ENCODE measurements around the gene GSTP1. TPM values are rescaled to one million over a fixed set of nuclear protein-coding genes. Genes with fewer than 3 reads are reported as not detected.
"Not testable (repeated sequence)": the region's sequence is repeated elsewhere in the genome, so short reads cannot be mapped to it uniquely, and the experiment has no call there.

Gene GSTP1
- polyA plus RNA-seq, 4 donors = 714 to 1,471 (median 1,003) TPM

DNA sequence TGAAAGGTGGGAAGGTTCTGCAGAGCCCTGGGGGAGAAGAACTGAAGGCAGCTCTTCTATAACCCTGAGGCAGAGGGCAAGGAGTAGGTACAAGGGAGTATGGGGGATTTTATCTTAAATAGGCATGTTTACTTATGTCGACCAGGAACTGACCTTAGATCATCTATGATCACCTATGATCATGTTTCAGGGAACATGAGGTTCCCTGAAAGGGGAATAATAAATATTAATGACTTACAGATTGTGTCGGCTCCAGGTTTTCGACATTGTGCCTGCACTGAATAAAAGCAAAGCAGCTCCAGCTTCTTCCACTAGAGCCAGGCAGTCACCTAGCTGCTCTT, 9.9 kb downstream of the GSTP1 start:
- no peak for FAIRE-seq

DNA sequence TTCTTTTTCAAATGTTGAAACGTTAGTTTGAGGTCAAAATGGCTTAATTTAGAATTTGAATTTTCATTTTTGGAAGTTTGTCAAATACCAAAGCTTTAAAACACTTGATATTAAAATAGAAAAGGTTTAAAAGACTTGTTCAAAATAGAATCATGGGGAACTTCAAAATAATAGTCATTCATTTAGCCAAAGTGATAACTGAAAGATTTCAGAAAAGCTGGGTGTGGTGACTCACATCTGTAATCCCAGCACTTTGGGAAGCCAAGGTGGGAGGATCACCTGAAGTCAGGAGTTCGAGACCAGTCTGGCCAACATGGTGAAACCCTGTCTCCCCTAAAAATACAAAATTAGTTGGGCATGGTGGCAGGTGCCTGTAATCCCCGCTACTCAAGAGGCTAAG, 10.9 kb downstream of the GSTP1 start:
- no peaks in the 10 kb centered on the region for H3K27me3 ChIP-seq (ENCODE audit: control insufficient read depth in 3 of 3, insufficient read depth in 3 of 3, low read length in 3 of 3)
- H3K36me3 ChIP-seq (ENCODE audit: control insufficient read depth in 3 of 3, insufficient read depth in 2 of 3, low read depth in 1 of 3, low read length in 3 of 3) = no peaks in the 10 kb centered on the region
- no peak for DNase-seq
- no peak overlapping the region for H3K4me3 ChIP-seq (ENCODE audit: low read depth in 1 of 3, low read length in 3 of 3)
- H3K4me1 ChIP-seq (ENCODE audit: control insufficient read depth in 3 of 3, insufficient read depth in 2 of 3, low read depth in 1 of 3, low read length in 2 of 3) = peaks cover 0 to 16% (median 2%) of the 10 kb centered on the region in 3 donors
- WGBS, 3 donors = 74 to 81% (median 76%) methylated on average over 3 of the region's 3 CpGs
- peaks cover 0 to 5% of the 10 kb centered on the region in 2 donors for H3K9me3 ChIP-seq (ENCODE audit: control insufficient read depth in 2 of 2, insufficient read depth in 1 of 2, low read depth in 1 of 2, low read length in 1 of 2)
- H3K27ac ChIP-seq (ENCODE audit: low read depth in 1 of 3, low read length in 2 of 3) = no peak overlapping the region
- no peak for FAIRE-seq

More for the DNA sequence above, 9.9 kb downstream of the GSTP1 start:
- Histone ChIP-seq H3K27ac (ENCODE audit: low read depth in 1 of 3, low read length in 2 of 3) (peak overlapping the region in 1 of 3 donors; percentile 31), H3K36me3 (ENCODE audit: control insufficient read depth in 3 of 3, insufficient read depth in 2 of 3, low read depth in 1 of 3, low read length in 3 of 3) (peaks cover 0 to 4% (median 0%) of the 10 kb centered on the region in 3 donors), H3K4me1 (ENCODE audit: control insufficient read depth in 3 of 3, insufficient read depth in 2 of 3, low read depth in 1 of 3, low read length in 2 of 3) (peaks cover 0 to 16% (median 2%) of the 10 kb centered on the region in 3 donors), H3K9me3 (ENCODE audit: control insufficient read depth in 2 of 2, insufficient read depth in 1 of 2, low read depth in 1 of 2, low read length in 1 of 2) (peaks cover 0 to 5% of the 10 kb centered on the region in 2 donors), H3K27me3 (ENCODE audit: control insufficient read depth in 3 of 3, insufficient read depth in 3 of 3, low read length in 3 of 3) (no peaks in the 10 kb centered on the region), H3K4me3 (ENCODE audit: low read depth in 1 of 3, low read length in 3 of 3) (no peak overlapping the region)
- peak; percentile 35 to 60 for DNase-seq
- WGBS, 3 donors = 10 to 48% (median 43%) methylated on average over 3 of the region's 3 CpGs

DNA sequence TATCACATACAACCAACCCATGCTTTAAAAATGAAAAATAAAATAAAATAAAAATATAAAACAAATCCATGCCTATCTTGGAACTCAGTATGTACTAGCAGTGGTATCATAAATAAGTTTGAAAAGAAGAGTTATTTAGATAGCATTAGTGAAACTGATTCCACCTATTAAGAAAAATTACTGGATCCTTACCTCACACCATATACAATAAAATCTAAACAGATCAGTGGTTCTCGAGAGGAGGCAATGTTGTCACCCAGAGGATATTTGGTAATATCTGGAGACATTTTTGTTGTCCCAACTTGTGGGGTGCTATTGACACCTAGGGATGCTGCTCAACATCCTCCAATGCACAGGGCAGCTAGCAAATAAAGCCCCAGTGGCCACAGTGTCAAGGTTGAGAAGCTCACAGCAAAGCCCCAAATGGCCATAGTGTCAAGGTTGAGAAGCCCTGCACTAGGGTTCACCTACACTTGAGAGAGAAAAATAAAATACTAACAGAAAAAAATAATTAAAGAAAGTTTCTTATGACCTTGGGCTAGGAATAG, 13.2 kb downstream of the GSTP1 start:
- no peak overlapping the region for H3K27ac ChIP-seq (ENCODE audit: low read depth in 1 of 3, low read length in 2 of 3)
- 86 to 97% (median 91%) methylated on average over 1 of the region's 1 CpG for WGBS, 3 donors
- DNase-seq (no peak), FAIRE-seq (no peak)
- H3K9me3 ChIP-seq (ENCODE audit: control insufficient read depth in 2 of 2, insufficient read depth in 1 of 2, low read depth in 1 of 2, low read length in 1 of 2) = peaks cover 0 to 5% of the 10 kb centered on the region in 2 donors
- no peaks in the 10 kb centered on the region for H3K36me3 ChIP-seq (ENCODE audit: control insufficient read depth in 3 of 3, insufficient read depth in 2 of 3, low read depth in 1 of 3, low read length in 3 of 3)
- no peak overlapping the region for H3K4me3 ChIP-seq (ENCODE audit: low read depth in 1 of 3, low read length in 3 of 3)
- peaks cover 0 to 16% (median 2%) of the 10 kb centered on the region in 3 donors for H3K4me1 ChIP-seq (ENCODE audit: control insufficient read depth in 3 of 3, insufficient read depth in 2 of 3, low read depth in 1 of 3, low read length in 2 of 3)
- no peaks in the 10 kb centered on the region for H3K27me3 ChIP-seq (ENCODE audit: control insufficient read depth in 3 of 3, insufficient read depth in 3 of 3, low read length in 3 of 3)

DNA sequence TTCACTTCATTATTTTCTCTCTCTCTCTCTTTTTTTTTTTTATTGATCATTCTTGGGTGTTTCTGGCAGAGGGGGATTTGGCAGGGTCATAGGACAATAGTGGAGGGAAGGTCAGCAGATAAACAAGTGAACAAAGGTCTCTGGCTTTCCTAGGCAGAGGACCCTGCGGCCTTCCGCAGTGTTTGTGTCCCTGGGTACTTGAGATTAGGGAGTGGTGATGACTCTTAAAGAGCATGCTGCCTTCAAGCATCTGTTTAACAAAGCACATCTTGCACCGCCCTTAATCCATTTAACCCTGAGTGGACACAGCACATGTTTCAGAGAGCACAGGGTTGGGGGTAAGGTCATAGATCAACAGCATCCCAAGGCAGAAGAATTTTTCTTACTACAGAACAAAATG, 13.8 kb downstream of the GSTP1 start:
- FAIRE-seq = not testable (repeated sequence)
- no CpG with 5 or more reads among the region's 3 CpGs for WGBS, 3 donors

DNA sequence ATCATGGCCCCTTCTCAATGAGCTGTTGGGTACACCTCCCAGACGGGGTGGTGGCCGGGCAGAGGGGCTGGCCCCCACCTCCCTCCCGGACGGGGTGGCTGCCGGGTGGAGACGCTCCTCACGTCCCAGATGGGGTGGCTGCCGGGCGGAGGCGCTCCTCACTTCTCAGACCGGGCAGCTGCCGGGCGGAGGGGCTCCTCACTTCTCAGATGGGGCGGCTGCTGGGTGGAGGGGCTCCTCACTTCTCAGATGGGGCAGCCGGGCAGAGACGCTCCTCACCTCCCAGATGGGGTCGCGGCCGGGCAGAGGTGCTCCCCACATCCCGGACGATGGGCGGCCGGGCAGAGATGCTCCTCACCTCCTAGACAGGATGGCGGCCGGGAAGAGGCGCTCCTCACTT, 14.4 kb downstream of the GSTP1 start:
- H3K27me3 ChIP-seq (ENCODE audit: control insufficient read depth in 3 of 3, insufficient read depth in 3 of 3, low read length in 3 of 3); DNase-seq; H3K36me3 ChIP-seq (ENCODE audit: control insufficient read depth in 3 of 3, insufficient read depth in 2 of 3, low read depth in 1 of 3, low read length in 3 of 3); FAIRE-seq; H3K4me3 ChIP-seq (ENCODE audit: low read depth in 1 of 3, low read length in 3 of 3); H3K27ac ChIP-seq (ENCODE audit: low read depth in 1 of 3, low read length in 2 of 3): not testable (repeated sequence)
- WGBS, 3 donors = 95 to 96% (median 96%) methylated on average over 23 to 26 of the region's 26 CpGs
- Histone ChIP-seq H3K9me3 (ENCODE audit: control insufficient read depth in 2 of 2, insufficient read depth in 1 of 2, low read depth in 1 of 2, low read length in 1 of 2) (peaks cover 0 to 11% of the 10 kb centered on the region in 2 donors), H3K4me1 (ENCODE audit: control insufficient read depth in 3 of 3, insufficient read depth in 2 of 3, low read depth in 1 of 3, low read length in 2 of 3) (peaks cover 0 to 12% (median 2%) of the 10 kb centered on the region in 3 donors)

More for the DNA sequence above, 13.8 kb downstream of the GSTP1 start:
- not testable (repeated sequence) for H3K27me3 ChIP-seq (ENCODE audit: control insufficient read depth in 3 of 3, insufficient read depth in 3 of 3, low read length in 3 of 3); H3K27ac ChIP-seq (ENCODE audit: low read depth in 1 of 3, low read length in 2 of 3); DNase-seq; H3K9me3 ChIP-seq (ENCODE audit: control insufficient read depth in 2 of 2, insufficient read depth in 1 of 2, low read depth in 1 of 2, low read length in 1 of 2); H3K36me3 ChIP-seq (ENCODE audit: control insufficient read depth in 3 of 3, insufficient read depth in 2 of 3, low read depth in 1 of 3, low read length in 3 of 3); H3K4me3 ChIP-seq (ENCODE audit: low read depth in 1 of 3, low read length in 3 of 3)
- peaks cover 0 to 16% (median 2%) of the 10 kb centered on the region in 3 donors for H3K4me1 ChIP-seq (ENCODE audit: control insufficient read depth in 3 of 3, insufficient read depth in 2 of 3, low read depth in 1 of 3, low read length in 2 of 3)

DNA sequence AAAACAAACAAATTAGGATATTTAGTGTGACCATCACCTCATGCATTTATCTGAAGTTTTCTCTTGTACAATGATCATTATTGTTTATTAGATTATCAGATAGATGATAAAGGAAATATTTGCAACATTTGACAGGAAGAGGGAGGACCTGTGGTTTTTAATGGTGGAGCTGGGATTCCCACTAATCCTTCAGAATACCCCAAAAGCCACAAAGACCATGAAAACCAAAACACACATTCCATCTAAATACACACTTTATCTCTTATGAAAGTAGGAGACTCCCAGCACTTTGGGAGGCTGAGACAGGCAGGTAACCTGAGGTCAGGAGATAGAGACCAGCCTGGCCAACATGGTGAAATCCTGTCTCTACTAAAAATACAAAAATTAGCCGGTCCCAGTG, 15.5 kb downstream of the GSTP1 start:
- Histone ChIP-seq H3K4me3 (ENCODE audit: low read depth in 1 of 3, low read length in 3 of 3) (no peak overlapping the region), H3K27me3 (ENCODE audit: control insufficient read depth in 3 of 3, insufficient read depth in 3 of 3, low read length in 3 of 3) (no peaks in the 10 kb centered on the region), H3K36me3 (ENCODE audit: control insufficient read depth in 3 of 3, insufficient read depth in 2 of 3, low read depth in 1 of 3, low read length in 3 of 3) (no peaks in the 10 kb centered on the region), H3K4me1 (ENCODE audit: control insufficient read depth in 3 of 3, insufficient read depth in 2 of 3, low read depth in 1 of 3, low read length in 2 of 3) (no peaks in the 10 kb centered on the region), H3K9me3 (ENCODE audit: control insufficient read depth in 2 of 2, insufficient read depth in 1 of 2, low read depth in 1 of 2, low read length in 1 of 2) (peaks cover 0 to 11% of the 10 kb centered on the region in 2 donors), H3K27ac (ENCODE audit: low read depth in 1 of 3, low read length in 2 of 3) (no peak overlapping the region)
- FAIRE-seq (no peak), DNase-seq (no peak)
- WGBS, 3 donors = 76 to 94% (median 91%) methylated on average over 1 of the region's 1 CpG

DNA sequence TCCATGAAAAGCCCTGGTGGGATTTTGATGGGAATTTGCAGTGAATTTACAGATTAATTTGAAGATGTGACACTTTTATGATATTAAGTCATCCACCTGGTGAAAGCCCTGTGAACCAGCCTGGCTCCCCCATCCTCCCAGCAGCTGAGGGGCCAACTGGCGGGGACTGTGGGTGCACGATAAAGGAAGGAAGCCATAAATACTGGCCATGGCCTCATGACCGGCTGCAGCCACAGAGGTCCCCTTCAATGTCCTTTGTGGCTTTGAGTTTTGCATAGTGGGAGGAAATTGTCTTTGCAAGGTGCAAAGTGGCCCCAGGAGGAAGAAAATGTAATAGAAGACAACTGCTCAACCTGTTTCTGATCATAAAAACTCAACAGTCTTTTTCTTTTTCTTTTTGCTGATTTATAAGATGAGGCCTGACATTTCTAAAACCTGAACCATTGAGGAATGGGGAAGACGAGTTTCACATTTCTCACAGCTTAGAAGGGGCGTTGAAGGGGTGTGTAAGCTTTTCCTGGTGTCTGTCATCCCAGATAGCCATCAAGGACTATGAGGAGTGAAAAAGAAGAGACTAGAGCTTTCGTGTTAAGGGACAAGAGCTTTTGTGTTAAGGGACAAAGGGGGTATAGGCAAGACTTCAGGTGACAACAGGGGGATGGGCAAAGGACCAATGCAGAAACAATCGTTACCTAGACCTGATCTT, 16.9 kb downstream of the GSTP1 start:
- peaks cover 0 to 11% of the 10 kb centered on the region in 2 donors for H3K9me3 ChIP-seq (ENCODE audit: control insufficient read depth in 2 of 2, insufficient read depth in 1 of 2, low read depth in 1 of 2, low read length in 1 of 2)
- 51 to 68% (median 64%) methylated on average over 7 of the region's 7 CpGs for WGBS, 3 donors
- DNase-seq (no peak), FAIRE-seq (no peak)
- no peak overlapping the region for H3K4me3 ChIP-seq (ENCODE audit: low read depth in 1 of 3, low read length in 3 of 3)
- no peaks in the 10 kb centered on the region for H3K36me3 ChIP-seq (ENCODE audit: control insufficient read depth in 3 of 3, insufficient read depth in 2 of 3, low read depth in 1 of 3, low read length in 3 of 3)
- no peaks in the 10 kb centered on the region for H3K4me1 ChIP-seq (ENCODE audit: control insufficient read depth in 3 of 3, insufficient read depth in 2 of 3, low read depth in 1 of 3, low read length in 2 of 3)
- no peak overlapping the region for H3K27ac ChIP-seq (ENCODE audit: low read depth in 1 of 3, low read length in 2 of 3)
- no peaks in the 10 kb centered on the region for H3K27me3 ChIP-seq (ENCODE audit: control insufficient read depth in 3 of 3, insufficient read depth in 3 of 3, low read length in 3 of 3)

DNA sequence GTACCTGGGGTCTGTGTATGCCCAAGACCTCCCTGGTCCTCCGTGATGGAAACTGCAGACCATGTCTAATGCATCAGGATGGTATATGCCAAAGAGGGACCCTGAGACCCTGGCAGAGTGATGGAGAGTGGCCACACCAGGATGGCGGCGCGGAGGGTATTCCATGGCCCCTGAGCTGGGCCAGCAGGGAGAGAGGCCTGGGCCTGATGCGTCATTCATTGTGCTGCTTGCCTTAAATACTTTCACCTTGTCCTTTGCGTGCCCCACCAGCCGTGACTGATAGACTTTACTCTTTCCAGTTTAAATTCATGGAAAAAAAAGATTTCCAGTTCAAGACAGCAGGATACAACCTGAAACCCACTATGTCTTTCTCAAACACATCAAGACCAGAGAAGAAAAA, 17.5 kb downstream of the GSTP1 start:
- WGBS, 3 donors = 87 to 96% (median 95%) methylated on average over 7 of the region's 7 CpGs
- Histone ChIP-seq H3K9me3 (ENCODE audit: control insufficient read depth in 2 of 2, insufficient read depth in 1 of 2, low read depth in 1 of 2, low read length in 1 of 2) (peaks cover 0 to 11% of the 10 kb centered on the region in 2 donors), H3K36me3 (ENCODE audit: control insufficient read depth in 3 of 3, insufficient read depth in 2 of 3, low read depth in 1 of 3, low read length in 3 of 3) (no peaks in the 10 kb centered on the region), H3K27me3 (ENCODE audit: control insufficient read depth in 3 of 3, insufficient read depth in 3 of 3, low read length in 3 of 3) (no peaks in the 10 kb centered on the region), H3K4me1 (ENCODE audit: control insufficient read depth in 3 of 3, insufficient read depth in 2 of 3, low read depth in 1 of 3, low read length in 2 of 3) (no peaks in the 10 kb centered on the region), H3K4me3 (ENCODE audit: low read depth in 1 of 3, low read length in 3 of 3) (no peak overlapping the region), H3K27ac (ENCODE audit: low read depth in 1 of 3, low read length in 2 of 3) (no peak overlapping the region)
- DNase-seq (no peak), FAIRE-seq (no peak)

Measured in small intestine (tissue), 7 donors.